Activated T-helper 2 cell treated with anti-CD3 and anti-CD28 coated beads, Interferon-gamma antibody, Interleukin-2, Interleukin-4, amounts not matched to agents 10 μg/mL and 5 μg/mL and 100 μg/mL, durations not matched to agents 14 hours and 24 hours and 36 hours (primary cell): ENCODE results near the gene SETD1A. TPM values are rescaled to one million over a fixed set of nuclear protein-coding genes. Genes with fewer than 3 reads are reported as not detected.
A peak's percentile ranks its signal among the peaks of the same experiment; 100 is the strongest.
"Not testable (repeated sequence)": the region's sequence is repeated elsewhere in the genome, so short reads cannot be mapped to it uniquely, and the experiment has no call there.

Experiments used
- DNase-seq: peaks from one replicate; pipeline ENCODE4 v3.0.0; 2021; ENCODE audit warnings: low spot score
- H3K27ac Mint-ChIP-seq: one replicate; pipeline ENCODE4 v1.8.0; 2021; ENCODE audit warnings: mixed read lengths
- H3K27me3 Mint-ChIP-seq: one replicate; pipeline ENCODE4 v1.8.0; 2021; ENCODE audit warnings: low read depth, mixed read lengths
- H3K36me3 Mint-ChIP-seq: one replicate; pipeline ENCODE4 v1.8.0; 2021; ENCODE audit warnings: low read depth, mixed read lengths
- H3K4me1 Mint-ChIP-seq: one replicate; pipeline ENCODE4 v1.8.0; 2021; ENCODE audit warnings: low read depth, mixed read lengths
- H3K4me3 Mint-ChIP-seq: one replicate; pipeline ENCODE4 v1.8.0; 2021; ENCODE audit warnings: low read depth, mild to moderate bottlenecking, moderate library complexity, mixed read lengths
- H3K9me3 Mint-ChIP-seq: one replicate; pipeline ENCODE4 v1.8.0; 2021; ENCODE audit warnings: mixed read lengths
- intact Hi-C: fragments of 100-400 bp; cut with micrococcal nuclease; formaldehyde crosslinking; loops from one replicate; pipeline ENCODE4 v1.15.1; 2023
- total RNA-seq: library from RNA; stranded (reverse); gene quantifications from 2 replicates; pipeline ENCODE4 v1.2.3, GENCODE V29; 2022

Gene SETD1A
- total RNA-seq, 1 donor from 2014 or later, result 28.9 TPM

- H3K9me3 Mint-ChIP-seq, result no peaks in the 10 kb centered on the region
- intact Hi-C loops, result no loop called here
- no peak overlapping the region for H3K4me3 Mint-ChIP-seq
- H3K27me3 Mint-ChIP-seq, result no peaks in the 10 kb centered on the region
- peaks cover 30% of the 10 kb centered on the region for H3K4me1 Mint-ChIP-seq
- H3K27ac Mint-ChIP-seq, result peak overlapping the region; percentile 35
- DNase-seq, result no peak
- H3K36me3 Mint-ChIP-seq, result peaks cover 39% of the 10 kb centered on the region
Observed at GRCh38 chr16:30937692-30938091, 19.9 kb upstream of the SETD1A start.

GRCh38 chr16:30939571-30939970 lies 18.0 kb upstream of the SETD1A start:
- Mint-ChIP-seq H3K4me1 (peaks cover 32% of the 10 kb centered on the region), H3K36me3 (peaks cover 49% of the 10 kb centered on the region)
- H3K9me3 Mint-ChIP-seq, DNase-seq, intact Hi-C loops, H3K27me3 Mint-ChIP-seq, H3K27ac Mint-ChIP-seq, H3K4me3 Mint-ChIP-seq: not testable (repeated sequence)

GRCh38 chr16:30941600-30942425 lies 15.7 kb upstream of the SETD1A start:
- Mint-ChIP-seq H3K9me3 (no peaks in the 10 kb centered on the region), H3K4me1 (peaks cover 23% of the 10 kb centered on the region), H3K27ac (peak overlapping the region; percentile 69), H3K36me3 (peaks cover 46% of the 10 kb centered on the region), H3K4me3 (peak overlapping the region; percentile 60), H3K27me3 (no peaks in the 10 kb centered on the region)
- peak; percentile 70 for DNase-seq
- intact Hi-C loops, result loop anchor here (1.0 kb wide), 3 partner anchors 20 to 98 kb away; no protein-coding TSS in a partner anchor

GRCh38 chr16:30942426-30942806 lies 15.1 kb upstream of the SETD1A start:
- Mint-ChIP-seq H3K36me3 (peaks cover 46% of the 10 kb centered on the region), H3K4me3 (peak overlapping the region; percentile 60)
- intact Hi-C loops, result loop anchor here (1.0 kb wide), 3 partner anchors 20 to 98 kb away; no protein-coding TSS in a partner anchor

GRCh38 chr16:30944352-30944751 lies 13.2 kb upstream of the SETD1A start:
- peaks cover 43% of the 10 kb centered on the region for H3K36me3 Mint-ChIP-seq
- H3K27ac Mint-ChIP-seq, result no peak overlapping the region
- intact Hi-C loops, result no loop called here
- H3K9me3 Mint-ChIP-seq, result no peaks in the 10 kb centered on the region
- H3K4me3 Mint-ChIP-seq, result no peak overlapping the region
- DNase-seq, result no peak
- H3K27me3 Mint-ChIP-seq, result no peaks in the 10 kb centered on the region
- H3K4me1 Mint-ChIP-seq, result peaks cover 14% of the 10 kb centered on the region

More at GRCh38 chr16:30942426-30942806, 15.1 kb upstream of the SETD1A start:
- no peak for DNase-seq
- no peaks in the 10 kb centered on the region for H3K9me3 Mint-ChIP-seq
- no peaks in the 10 kb centered on the region for H3K27me3 Mint-ChIP-seq
- peak overlapping the region; percentile 55 for H3K27ac Mint-ChIP-seq
- peaks cover 20% of the 10 kb centered on the region for H3K4me1 Mint-ChIP-seq

GRCh38 chr16:30946671-30947540 lies 10.6 kb upstream of the SETD1A start:
- intact Hi-C loops, result no loop called here
- Mint-ChIP-seq H3K27me3 (no peaks in the 10 kb centered on the region), H3K4me1 (peaks cover 21% of the 10 kb centered on the region), H3K9me3 (no peaks in the 10 kb centered on the region), H3K27ac (no peak overlapping the region), H3K36me3 (peaks cover 33% of the 10 kb centered on the region), H3K4me3 (peak overlapping the region; percentile 24)
- DNase-seq, result no peak

GRCh38 chr16:30947541-30947858 lies 10.1 kb upstream of the SETD1A start:
- DNase-seq, result no peak
- Mint-ChIP-seq H3K36me3 (peaks cover 27% of the 10 kb centered on the region), H3K27ac (no peak overlapping the region), H3K4me1 (peaks cover 16% of the 10 kb centered on the region), H3K4me3 (peak overlapping the region; percentile 5), H3K27me3 (no peaks in the 10 kb centered on the region), H3K9me3 (no peaks in the 10 kb centered on the region)
- intact Hi-C loops, result no loop called here

GRCh38 chr16:30947859-30948666 lies 9.5 kb upstream of the SETD1A start:
- no peak overlapping the region for H3K27ac Mint-ChIP-seq
- peaks cover 12% of the 10 kb centered on the region for H3K4me1 Mint-ChIP-seq
- intact Hi-C loops, result no loop called here
- no peaks in the 10 kb centered on the region for H3K27me3 Mint-ChIP-seq
- no peak for DNase-seq
- H3K9me3 Mint-ChIP-seq, result no peaks in the 10 kb centered on the region
- H3K36me3 Mint-ChIP-seq, result peaks cover 21% of the 10 kb centered on the region
- peak overlapping the region; percentile 5 for H3K4me3 Mint-ChIP-seq

- H3K27me3 Mint-ChIP-seq, result no peaks in the 10 kb centered on the region
- peaks cover 23% of the 10 kb centered on the region for H3K36me3 Mint-ChIP-seq
- H3K4me3 Mint-ChIP-seq, result peak within 1 kb of the TSS; percentile 87
- peak; percentile 43 for DNase-seq
- peak within 1 kb of the TSS; percentile 80 for H3K27ac Mint-ChIP-seq
- no peaks in the 10 kb centered on the region for H3K9me3 Mint-ChIP-seq
- peaks cover 12% of the 10 kb centered on the region for H3K4me1 Mint-ChIP-seq
- intact Hi-C loops, result no loop called here
Observed at GRCh38 chr16:30948667-30949649, 8.6 kb upstream of the SETD1A start, which contains the start of gene ORAI3. Gene ORAI3, plus strand, starts transcription at chr16:30949068. Its CDS starts 222 bp downstream, at chr16:30949290.

GRCh38 chr16:30949650-30950515 lies 7.7 kb upstream of the SETD1A start:
- H3K27me3 Mint-ChIP-seq, result no peaks in the 10 kb centered on the region
- peak overlapping the region; percentile 80 for H3K27ac Mint-ChIP-seq
- peaks cover 14% of the 10 kb centered on the region for H3K36me3 Mint-ChIP-seq
- H3K9me3 Mint-ChIP-seq, result no peaks in the 10 kb centered on the region
- DNase-seq, result peak; percentile 59
- intact Hi-C loops, result loop anchor here (10.0 kb wide), 1 partner anchor 235 kb away; the partner anchor contains the start of gene FUS
- H3K4me3 Mint-ChIP-seq, result peak overlapping the region; percentile 87
- H3K4me1 Mint-ChIP-seq, result peaks cover 12% of the 10 kb centered on the region
